GM12874 (cell line): Measurements from ENCODE around the gene KCNQ1.

Experiments
- TF ChIP-seq, protein P1 (sequence below): IDR thresholded peaks from 2 replicates; pipeline ENCODE4 v1.5.1; 2011; ENCODE audit warnings: low read depth, mild to moderate bottlenecking, control low read depth, low read length, moderate library complexity; ENCODE audit not compliant: insufficient read depth

Gene KCNQ1

GRCh38 chr11:2585566-2586086 lies 140.8 kb downstream of the KCNQ1 start:
- TF ChIP-seq, protein P1, sequence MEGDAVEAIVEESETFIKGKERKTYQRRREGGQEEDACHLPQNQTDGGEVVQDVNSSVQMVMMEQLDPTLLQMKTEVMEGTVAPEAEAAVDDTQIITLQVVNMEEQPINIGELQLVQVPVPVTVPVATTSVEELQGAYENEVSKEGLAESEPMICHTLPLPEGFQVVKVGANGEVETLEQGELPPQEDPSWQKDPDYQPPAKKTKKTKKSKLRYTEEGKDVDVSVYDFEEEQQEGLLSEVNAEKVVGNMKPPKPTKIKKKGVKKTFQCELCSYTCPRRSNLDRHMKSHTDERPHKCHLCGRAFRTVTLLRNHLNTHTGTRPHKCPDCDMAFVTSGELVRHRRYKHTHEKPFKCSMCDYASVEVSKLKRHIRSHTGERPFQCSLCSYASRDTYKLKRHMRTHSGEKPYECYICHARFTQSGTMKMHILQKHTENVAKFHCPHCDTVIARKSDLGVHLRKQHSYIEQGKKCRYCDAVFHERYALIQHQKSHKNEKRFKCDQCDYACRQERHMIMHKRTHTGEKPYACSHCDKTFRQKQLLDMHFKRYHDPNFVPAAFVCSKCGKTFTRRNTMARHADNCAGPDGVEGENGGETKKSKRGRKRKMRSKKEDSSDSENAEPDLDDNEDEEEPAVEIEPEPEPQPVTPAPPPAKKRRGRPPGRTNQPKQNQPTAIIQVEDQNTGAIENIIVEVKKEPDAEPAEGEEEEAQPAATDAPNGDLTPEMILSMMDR, result no peak

DNA sequence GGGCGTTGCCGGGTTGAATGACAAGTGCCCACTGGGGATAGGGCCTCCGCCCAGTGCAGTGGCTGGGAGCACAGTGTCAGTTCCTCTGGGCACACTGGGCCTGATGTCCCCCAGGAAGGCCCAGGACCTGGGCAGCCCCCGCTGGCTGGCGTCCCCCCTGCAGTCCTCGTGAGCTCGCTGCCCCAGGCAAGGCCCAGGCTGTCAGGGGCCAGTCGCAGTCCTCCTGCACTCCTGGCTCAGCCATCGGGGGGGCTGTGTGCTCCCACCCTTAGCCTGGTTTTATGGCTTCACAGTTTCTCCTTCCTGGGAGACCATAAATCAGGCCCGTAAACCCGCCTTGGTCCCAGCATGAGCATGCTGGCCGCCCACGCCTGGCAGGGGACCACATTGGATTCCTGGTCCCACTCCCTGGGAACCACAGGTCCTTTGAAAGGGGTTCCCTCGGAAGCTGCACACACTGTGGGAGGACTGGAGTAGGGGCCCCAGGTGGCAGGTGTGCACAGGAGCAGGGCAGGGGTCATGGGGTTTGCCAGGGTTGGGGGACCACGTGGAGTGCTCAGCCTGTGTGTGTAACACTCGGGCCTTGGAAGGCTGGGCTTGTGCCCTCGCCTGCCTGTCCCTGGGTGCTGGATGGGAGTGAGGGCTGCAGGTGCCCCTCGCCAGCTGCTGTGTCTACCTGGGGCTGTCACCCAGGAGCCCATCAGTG lies 141.4 kb downstream of the KCNQ1 start:
- TF ChIP-seq, protein P1, result no peak

- TF ChIP-seq, protein P1, result no peak
These were observed 142.0 kb downstream of the KCNQ1 start for GRCh38 chr11:2586793-2587131.

DNA sequence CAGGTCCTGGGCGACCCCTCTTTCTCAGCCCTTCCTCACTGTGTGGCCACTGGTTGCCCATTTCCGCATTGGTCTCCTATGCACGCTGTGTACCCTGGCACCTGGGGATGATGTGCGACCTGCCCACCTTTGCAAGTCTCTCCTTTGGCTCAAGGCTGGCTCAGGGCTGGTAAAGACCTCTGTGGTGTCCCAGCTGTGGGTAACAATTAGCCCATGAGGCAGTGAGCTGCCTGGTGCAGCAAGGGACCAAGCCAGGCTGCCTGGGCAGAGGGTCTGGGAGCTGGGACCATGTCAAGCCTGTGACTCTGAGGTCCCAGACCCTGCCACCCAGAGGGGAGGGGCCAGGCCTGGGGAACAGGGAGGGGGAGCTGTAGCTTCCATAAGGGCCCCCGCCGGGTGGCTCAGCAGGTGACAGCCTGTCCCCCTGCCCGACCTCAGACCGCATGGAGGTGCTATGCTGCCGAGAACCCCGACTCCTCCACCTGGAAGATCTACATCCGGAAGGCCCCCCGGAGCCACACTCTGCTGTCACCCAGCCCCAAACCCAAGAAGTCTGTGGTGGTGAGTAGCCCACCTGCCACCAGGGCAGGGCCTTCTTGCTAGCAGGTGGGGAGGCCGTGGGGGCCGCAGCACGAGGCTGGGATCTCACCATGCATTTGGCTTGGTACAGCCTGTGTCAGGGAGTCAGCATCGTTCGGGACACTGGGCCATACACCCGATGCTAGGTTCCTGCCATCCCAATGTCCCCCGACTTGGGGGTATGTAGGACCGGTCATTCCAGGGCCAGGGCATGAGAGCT lies 142.5 kb downstream of the KCNQ1 start:
- TF ChIP-seq, protein P1, result no peak

- TF ChIP-seq, protein P1, result no peak
These were observed 143.4 kb downstream of the KCNQ1 start for GRCh38 chr11:2587976-2588748.

- TF ChIP-seq, protein P1, result no peak
These were observed 144.2 kb downstream of the KCNQ1 start for GRCh38 chr11:2588809-2589537.
